Cardiac muscle cell (in vitro differentiated cells and primary cell): ENCODE data around the gene ZNF208. TPM values are rescaled to one million over a fixed set of nuclear protein-coding genes. Genes with fewer than 3 reads are reported as not detected.

Experiments used
- DNase-seq, 2 donors: peaks; one replicate each; pipeline versions ENCODE4 v3.0.0 to v3.0.0-alpha.2; 2010 to 2017; ENCODE audit warnings: low read depth in 1 of 2, low spot score in 1 of 2
- H3K27ac ChIP-seq: fragments of 200-600 bp; sonication (generic); 2 replicates; pipeline ENCODE4 v1.5.1; 2016
- H3K27me3 ChIP-seq: fragments of 200-600 bp; sonication (generic); 2 replicates; pipeline ENCODE4 v1.6.0; 2016; ENCODE audit warnings: control low read depth
- H3K36me3 ChIP-seq: fragments of 200-600 bp; sonication (generic); 2 replicates; pipeline ENCODE4 v1.5.1; 2016; ENCODE audit warnings: control low read depth
- H3K4me1 ChIP-seq: fragments of 200-600 bp; sonication (generic); 2 replicates; pipeline ENCODE4 v1.8.1; 2017; ENCODE audit warnings: low read depth, mild to moderate bottlenecking, mixed run types
- H3K4me3 ChIP-seq: fragments of 200-600 bp; sonication (generic); 2 replicates; pipeline ENCODE4 v1.5.1; 2016; ENCODE audit warnings: mild to moderate bottlenecking
- H3K9me3 ChIP-seq: fragments of 200-600 bp; sonication (generic); 2 replicates; pipeline ENCODE4 v1.5.1; 2017; ENCODE audit warnings: low read depth, mild to moderate bottlenecking, control low read depth
- polyA plus RNA-seq: library from polyadenylated mRNA; unstranded; fragments of >200 nt; fragmentation: Nextera tagmentation; extraction: Ambion mirVana; gene quantifications from 2 replicates; pipeline ENCODE4 v1.2.1, GENCODE V29; 2016
- total RNA-seq: library from RNA; depleted of rRNA; stranded (reverse); fragments of >200 nt; gene quantifications from 2 replicates; pipeline ENCODE4 v1.2.3, GENCODE V29; 2016
- TF ChIP-seq, protein P1 (sequence below): IDR thresholded peaks from 2 replicates; pipeline ENCODE4 v1.5.1; 2012; ENCODE audit warnings: low read depth, mild to moderate bottlenecking, low read length

The ZNF208 gene
- total and polyA plus RNA-seq, 2 experiments from 2014 or later = not detected

DNA sequence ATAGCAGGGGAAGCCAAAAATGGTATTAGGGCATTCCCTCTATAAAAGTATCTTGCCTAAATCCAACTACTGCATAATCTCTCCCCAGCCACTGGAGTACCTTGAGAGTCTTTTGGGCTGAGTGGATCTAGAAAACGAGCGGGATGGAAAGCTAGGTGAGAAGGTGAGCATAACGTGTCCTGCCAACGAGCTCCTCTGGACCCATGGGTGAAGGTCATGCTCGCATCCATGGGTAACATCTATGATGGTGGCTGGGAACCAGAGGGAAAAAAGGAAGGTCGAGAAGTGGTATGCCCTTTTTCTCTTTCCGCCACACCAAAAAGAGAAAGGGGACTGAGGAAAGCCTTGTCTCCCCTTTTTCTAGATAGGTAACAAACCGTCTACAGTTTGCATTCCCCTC is 63.0 kb downstream of the ZNF208 start:
- H3K27ac ChIP-seq = no peak overlapping the region
- H3K4me1 ChIP-seq = no peaks in the 10 kb centered on the region
- peak; percentile 0 to 2 for DNase-seq
- TF ChIP-seq, protein P1, sequence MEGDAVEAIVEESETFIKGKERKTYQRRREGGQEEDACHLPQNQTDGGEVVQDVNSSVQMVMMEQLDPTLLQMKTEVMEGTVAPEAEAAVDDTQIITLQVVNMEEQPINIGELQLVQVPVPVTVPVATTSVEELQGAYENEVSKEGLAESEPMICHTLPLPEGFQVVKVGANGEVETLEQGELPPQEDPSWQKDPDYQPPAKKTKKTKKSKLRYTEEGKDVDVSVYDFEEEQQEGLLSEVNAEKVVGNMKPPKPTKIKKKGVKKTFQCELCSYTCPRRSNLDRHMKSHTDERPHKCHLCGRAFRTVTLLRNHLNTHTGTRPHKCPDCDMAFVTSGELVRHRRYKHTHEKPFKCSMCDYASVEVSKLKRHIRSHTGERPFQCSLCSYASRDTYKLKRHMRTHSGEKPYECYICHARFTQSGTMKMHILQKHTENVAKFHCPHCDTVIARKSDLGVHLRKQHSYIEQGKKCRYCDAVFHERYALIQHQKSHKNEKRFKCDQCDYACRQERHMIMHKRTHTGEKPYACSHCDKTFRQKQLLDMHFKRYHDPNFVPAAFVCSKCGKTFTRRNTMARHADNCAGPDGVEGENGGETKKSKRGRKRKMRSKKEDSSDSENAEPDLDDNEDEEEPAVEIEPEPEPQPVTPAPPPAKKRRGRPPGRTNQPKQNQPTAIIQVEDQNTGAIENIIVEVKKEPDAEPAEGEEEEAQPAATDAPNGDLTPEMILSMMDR = no peak
- no peaks in the 10 kb centered on the region for H3K36me3 ChIP-seq
- no peaks in the 10 kb centered on the region for H3K9me3 ChIP-seq
- no peaks in the 10 kb centered on the region for H3K27me3 ChIP-seq
- no peak overlapping the region for H3K4me3 ChIP-seq

DNA sequence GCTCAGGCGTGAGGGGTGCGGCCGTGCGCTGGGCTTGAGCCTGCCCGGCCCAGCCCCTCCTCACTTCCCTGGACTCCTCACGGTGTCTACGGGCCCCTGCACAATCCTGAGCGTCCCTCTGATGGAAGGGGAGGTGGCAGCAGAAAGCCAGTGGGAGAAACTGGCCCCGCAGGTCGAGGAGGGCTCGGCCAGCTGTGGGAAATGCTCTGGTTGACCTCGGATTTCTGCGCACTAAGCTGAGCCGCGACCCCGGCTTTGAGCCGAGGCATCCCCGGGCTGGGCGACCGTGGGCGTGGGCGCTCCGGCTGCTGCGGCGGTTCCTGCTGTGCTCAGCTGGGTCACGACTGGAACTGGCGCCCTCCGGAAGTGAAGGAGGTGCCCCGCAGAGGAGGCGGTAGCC is 70.1 kb downstream of the ZNF208 start:
- Histone ChIP-seq H3K4me3 (no peak overlapping the region), H3K27ac (no peak overlapping the region), H3K4me1 (no peaks in the 10 kb centered on the region), H3K27me3 (no peaks in the 10 kb centered on the region), H3K9me3 (no peaks in the 10 kb centered on the region), H3K36me3 (no peaks in the 10 kb centered on the region)
- no peak for DNase-seq
- TF ChIP-seq, protein P1 = no peak

DNA sequence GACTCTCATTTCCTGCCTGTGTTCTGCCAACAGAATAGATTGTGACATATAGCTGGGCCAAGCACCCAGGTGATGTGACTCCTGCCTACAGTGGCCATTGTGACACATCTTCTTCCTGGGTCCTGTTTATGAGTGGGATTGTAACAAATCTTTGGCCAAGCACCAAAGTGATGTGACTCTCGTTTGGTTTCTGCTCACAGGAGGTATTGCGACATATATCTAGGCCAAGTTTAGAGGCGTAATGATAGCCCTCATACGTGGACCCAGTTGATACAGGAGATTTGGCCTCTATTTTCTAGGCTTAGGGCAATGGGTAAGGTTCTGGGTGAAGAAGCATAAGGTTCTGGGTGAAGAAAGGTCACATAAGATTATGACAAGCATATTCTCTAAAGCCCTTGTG is 76.2 kb downstream of the ZNF208 start:
- no peaks in the 10 kb centered on the region for H3K36me3 ChIP-seq
- no peak overlapping the region for H3K27ac ChIP-seq
- no peak overlapping the region for H3K4me3 ChIP-seq
- H3K27me3 ChIP-seq = no peaks in the 10 kb centered on the region
- H3K4me1 ChIP-seq = no peaks in the 10 kb centered on the region
- TF ChIP-seq, protein P1 = no peak
- DNase-seq = no peak
- H3K9me3 ChIP-seq = no peaks in the 10 kb centered on the region

DNA sequence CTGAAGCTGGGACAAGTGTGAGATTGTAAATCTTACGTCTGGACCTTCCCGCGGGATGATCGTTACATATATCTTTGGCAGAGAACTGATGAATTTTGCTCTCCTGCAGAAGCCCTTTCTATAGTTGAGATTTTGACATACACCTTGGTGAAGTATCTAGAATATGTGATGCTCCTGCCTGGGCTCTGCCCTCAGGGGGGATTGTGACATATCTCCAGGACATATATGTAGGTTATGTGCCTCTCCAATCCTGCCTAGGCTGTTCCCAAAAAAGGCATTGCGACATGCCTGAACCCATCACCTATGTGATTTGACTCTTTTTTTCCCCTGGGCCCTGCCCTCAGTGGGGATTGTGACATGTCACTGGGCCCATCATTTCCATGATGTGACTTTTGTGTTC is 76.6 kb downstream of the ZNF208 start:
- no peak overlapping the region for H3K4me3 ChIP-seq
- H3K9me3 ChIP-seq = no peaks in the 10 kb centered on the region
- no peaks in the 10 kb centered on the region for H3K36me3 ChIP-seq
- TF ChIP-seq, protein P1 = no peak
- H3K4me1 ChIP-seq = no peaks in the 10 kb centered on the region
- no peak for DNase-seq
- H3K27ac ChIP-seq = no peak overlapping the region
- H3K27me3 ChIP-seq = no peaks in the 10 kb centered on the region

DNA sequence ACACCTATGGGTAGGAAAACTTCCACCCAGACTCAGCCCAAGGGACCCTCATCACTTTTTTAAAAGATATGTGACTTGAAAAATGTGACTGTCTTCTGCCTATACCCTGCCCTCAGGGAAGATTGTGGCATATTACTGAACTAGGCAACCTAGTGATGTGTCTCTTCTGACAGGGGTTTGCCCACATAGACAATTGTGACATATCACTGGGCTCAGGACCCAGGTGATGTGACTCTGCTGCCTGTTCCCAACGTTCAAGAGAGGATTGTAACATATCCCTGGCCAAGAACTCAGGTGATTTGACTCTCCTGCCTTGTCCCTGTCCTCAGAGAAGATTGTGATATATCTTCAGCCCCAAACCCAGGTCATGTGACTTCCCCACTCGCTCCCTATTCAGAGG is 88.5 kb downstream of the ZNF208 start:
- no peaks in the 10 kb centered on the region for H3K4me1 ChIP-seq
- no peak overlapping the region for H3K27ac ChIP-seq
- TF ChIP-seq, protein P1 = no peak
- DNase-seq = no peak
- no peak overlapping the region for H3K4me3 ChIP-seq
- no peaks in the 10 kb centered on the region for H3K9me3 ChIP-seq
- H3K27me3 ChIP-seq = no peaks in the 10 kb centered on the region
- no peaks in the 10 kb centered on the region for H3K36me3 ChIP-seq

DNA sequence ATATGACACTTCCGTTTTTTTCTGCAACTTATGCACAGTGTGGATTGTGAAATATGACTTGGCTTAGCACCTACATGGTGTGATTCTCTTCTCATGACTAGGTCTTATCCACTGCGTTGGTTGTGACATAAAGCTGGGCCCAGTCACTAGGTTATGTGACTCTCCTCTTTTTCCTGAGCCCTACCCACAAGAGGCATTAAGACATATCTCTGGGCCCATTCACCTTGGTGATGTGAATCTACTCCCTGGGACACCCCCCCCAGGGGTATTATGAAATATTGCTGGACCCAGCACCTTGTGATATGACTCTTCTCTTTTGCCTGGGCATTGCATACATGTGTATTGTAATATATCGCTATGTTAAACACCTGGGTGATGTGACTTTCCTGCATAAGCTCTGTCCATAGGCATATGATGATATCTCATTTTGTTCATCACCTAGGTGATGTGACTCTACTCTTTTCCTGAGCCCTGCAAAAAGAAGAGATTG is 89.0 kb downstream of the ZNF208 start:
- TF ChIP-seq, protein P1 = no peak
- Histone ChIP-seq H3K9me3 (no peaks in the 10 kb centered on the region), H3K27me3 (no peaks in the 10 kb centered on the region), H3K36me3 (no peaks in the 10 kb centered on the region), H3K4me3 (no peak overlapping the region), H3K27ac (no peak overlapping the region), H3K4me1 (no peaks in the 10 kb centered on the region)
- DNase-seq = no peak
